Measurements from ENCODE around the gene WDR11.

The WDR11 gene

DNA sequence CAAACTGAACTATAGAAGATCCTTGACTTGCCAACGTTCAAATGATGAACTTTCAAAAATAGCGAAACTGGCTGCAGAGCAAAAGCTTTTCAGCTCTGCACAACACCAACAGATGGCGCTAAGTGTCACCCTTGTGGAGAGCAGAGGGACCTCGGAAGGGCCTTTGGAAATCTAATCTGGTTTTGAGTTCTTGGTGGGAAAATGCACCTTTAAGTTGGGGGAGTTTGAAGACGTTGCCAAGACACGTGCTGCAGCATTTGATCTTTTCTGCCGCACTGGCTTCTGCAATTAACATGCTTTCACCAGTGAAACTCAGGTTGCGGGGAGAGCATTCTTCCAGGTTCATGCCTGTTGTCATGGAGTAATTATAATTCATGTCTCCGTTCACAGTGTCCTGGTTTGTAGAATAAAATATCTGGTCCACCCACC lies 26.3 kb upstream of the WDR11 start:
- no peak overlapping the region for H3K9ac ChIP-seq (ENCODE audit: low read length)
- H3K4me3 ChIP-seq (ENCODE audit: low read length): no peak overlapping the region
- H3K4me1 ChIP-seq (ENCODE audit: control insufficient read depth, insufficient read depth, low read length): no peaks in the 10 kb centered on the region
- H3K9me3 ChIP-seq (ENCODE audit: control insufficient read depth, low read length): no peaks in the 10 kb centered on the region
- no peaks in the 10 kb centered on the region for H3K27me3 ChIP-seq (ENCODE audit: control insufficient read depth, insufficient read depth, low read length)
- no peaks in the 10 kb centered on the region for H3K36me3 ChIP-seq (ENCODE audit: control insufficient read depth, insufficient read depth, low read length)

DNA sequence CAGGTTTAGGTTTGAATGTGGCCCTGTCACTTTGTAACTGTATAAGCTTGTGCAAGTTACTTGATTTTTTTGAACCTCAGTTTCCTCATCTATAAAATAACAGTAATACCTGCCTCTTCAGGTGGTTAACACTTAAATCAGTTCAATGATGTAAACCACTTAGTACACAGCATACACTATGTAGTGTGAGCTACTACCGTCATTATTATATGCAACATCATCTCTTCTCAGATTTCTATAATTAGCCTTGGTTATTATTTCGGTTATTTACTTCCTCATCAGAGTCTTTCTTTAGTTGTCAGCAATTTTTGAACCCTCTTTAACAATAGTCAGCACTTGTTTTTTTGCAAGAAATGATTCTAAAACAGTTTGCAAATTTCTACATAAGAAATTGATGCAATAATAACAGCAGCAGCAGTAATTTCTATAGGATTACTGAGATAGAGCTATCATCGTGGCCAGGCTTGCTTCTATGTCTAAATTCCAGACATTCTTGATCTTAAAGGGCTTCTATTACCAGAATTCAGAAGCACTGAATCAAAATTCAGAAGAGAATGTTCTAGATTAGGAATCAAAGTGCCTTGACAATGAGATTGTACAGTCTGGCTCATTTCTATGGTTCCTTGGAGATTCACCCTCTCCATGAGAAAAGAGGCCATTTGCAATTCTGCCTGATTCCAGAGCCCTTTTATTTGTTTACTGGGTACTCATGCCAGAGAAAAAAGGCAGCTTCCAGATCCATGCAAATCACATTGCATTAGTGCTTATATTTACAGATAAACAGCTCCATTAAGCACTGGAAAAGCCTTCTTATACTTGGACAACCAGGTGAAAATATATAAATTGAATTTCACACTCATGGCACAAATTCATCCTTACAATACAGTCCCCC lies 25.0 kb upstream of the WDR11 start:
- H3K4me1 ChIP-seq (ENCODE audit: control insufficient read depth, insufficient read depth, low read length): no peaks in the 10 kb centered on the region
- no peak overlapping the region for H3K4me3 ChIP-seq (ENCODE audit: low read length)
- H3K9ac ChIP-seq (ENCODE audit: low read length): no peak overlapping the region
- no peaks in the 10 kb centered on the region for H3K9me3 ChIP-seq (ENCODE audit: control insufficient read depth, low read length)
- H3K27me3 ChIP-seq (ENCODE audit: control insufficient read depth, insufficient read depth, low read length): no peaks in the 10 kb centered on the region
- no peaks in the 10 kb centered on the region for H3K36me3 ChIP-seq (ENCODE audit: control insufficient read depth, insufficient read depth, low read length)

DNA sequence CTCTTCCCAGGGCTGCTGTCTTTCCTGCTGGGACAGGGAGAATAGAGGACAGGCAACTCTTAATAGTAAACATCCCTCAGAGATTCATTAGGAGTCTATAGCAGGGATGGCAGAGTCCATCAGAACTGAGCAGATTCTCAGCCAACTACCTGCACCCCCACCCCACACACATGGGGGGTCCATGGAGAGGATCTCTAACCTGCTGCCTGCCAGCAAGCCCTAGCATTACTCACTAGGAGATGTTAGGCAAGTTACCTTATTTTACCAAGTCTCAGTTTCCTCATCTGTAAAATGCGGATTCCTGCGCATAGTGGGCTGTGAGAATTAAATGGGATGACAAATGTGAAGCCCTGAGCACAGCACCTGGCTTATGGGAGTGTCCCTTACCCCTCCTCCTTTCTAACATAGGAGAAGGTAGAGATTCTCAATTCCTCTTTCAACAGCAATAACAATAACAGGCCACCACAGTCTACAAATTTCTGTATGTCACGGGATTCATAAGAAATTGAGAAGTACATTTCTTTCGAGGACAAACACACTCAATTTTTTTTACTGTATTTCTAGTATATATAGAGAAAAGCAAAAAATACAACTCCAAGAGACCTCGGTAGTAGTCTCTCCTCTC lies 23.8 kb upstream of the WDR11 start:
- no peaks in the 10 kb centered on the region for H3K36me3 ChIP-seq (ENCODE audit: control insufficient read depth, insufficient read depth, low read length)
- H3K9me3 ChIP-seq (ENCODE audit: control insufficient read depth, low read length): no peaks in the 10 kb centered on the region
- no peaks in the 10 kb centered on the region for H3K27me3 ChIP-seq (ENCODE audit: control insufficient read depth, insufficient read depth, low read length)
- H3K4me1 ChIP-seq (ENCODE audit: control insufficient read depth, insufficient read depth, low read length): no peaks in the 10 kb centered on the region
- no peak overlapping the region for H3K4me3 ChIP-seq (ENCODE audit: low read length)
- H3K9ac ChIP-seq (ENCODE audit: low read length): no peak overlapping the region

DNA sequence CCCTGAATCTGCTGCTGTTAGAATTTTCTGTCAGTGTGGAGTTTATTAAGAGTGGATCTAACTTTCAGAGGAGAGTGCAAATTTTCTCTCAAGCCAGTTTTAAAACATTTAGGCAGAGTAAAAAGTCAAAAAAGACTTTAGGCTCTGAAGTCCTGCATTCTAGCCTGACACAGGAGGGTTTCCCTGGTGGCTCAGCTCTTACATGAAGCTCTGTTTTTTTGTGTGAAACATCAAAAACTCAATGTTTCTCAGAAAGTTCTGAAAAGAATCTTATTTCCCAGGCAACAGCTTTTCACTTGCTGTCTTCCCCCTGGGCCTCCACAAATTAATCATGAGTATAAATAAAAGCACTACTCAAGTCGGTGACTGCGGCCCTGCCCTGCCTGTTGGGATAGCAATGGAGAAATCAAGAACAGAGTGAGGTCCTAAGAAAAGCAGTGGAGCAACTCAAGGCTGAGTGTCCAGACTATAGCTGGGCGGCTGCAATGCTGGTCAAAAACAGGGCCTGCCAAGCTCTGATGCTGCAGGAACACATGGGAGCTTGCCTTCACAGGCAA lies 22.3 kb upstream of the WDR11 start:
- Histone ChIP-seq H3K4me3 (ENCODE audit: low read length) (no peak overlapping the region), H3K9ac (ENCODE audit: low read length) (no peak overlapping the region), H3K4me1 (ENCODE audit: control insufficient read depth, insufficient read depth, low read length) (no peaks in the 10 kb centered on the region), H3K27me3 (ENCODE audit: control insufficient read depth, insufficient read depth, low read length) (no peaks in the 10 kb centered on the region), H3K9me3 (ENCODE audit: control insufficient read depth, low read length) (no peaks in the 10 kb centered on the region), H3K36me3 (ENCODE audit: control insufficient read depth, insufficient read depth, low read length) (no peaks in the 10 kb centered on the region)

DNA sequence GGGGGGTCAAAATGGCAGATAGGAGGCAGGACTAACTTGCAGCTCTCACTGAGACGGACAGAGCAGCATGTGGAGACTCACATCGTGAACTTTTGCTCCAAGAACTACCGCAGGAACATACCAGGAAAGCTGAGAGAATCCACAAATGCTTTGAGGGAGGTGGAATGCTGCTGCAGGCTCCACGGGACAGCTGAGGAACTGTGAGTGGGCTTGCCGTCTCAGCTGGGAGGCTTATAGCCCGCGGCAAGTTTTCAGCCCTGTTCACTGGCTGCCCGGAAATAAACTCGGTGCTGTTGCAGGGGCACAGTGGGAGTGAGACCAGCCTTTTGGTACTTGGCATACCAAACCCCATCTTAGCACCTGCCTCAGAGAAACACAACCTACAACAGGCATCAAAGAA lies 19.1 kb upstream of the WDR11 start:
- no peaks in the 10 kb centered on the region for H3K9me3 ChIP-seq (ENCODE audit: control insufficient read depth, low read length)
- no peaks in the 10 kb centered on the region for H3K36me3 ChIP-seq (ENCODE audit: control insufficient read depth, insufficient read depth, low read length)
- H3K4me1 ChIP-seq (ENCODE audit: control insufficient read depth, insufficient read depth, low read length): no peaks in the 10 kb centered on the region
- no peaks in the 10 kb centered on the region for H3K27me3 ChIP-seq (ENCODE audit: control insufficient read depth, insufficient read depth, low read length)
- no peak overlapping the region for H3K9ac ChIP-seq (ENCODE audit: low read length)
- H3K4me3 ChIP-seq (ENCODE audit: low read length): no peak overlapping the region

DNA sequence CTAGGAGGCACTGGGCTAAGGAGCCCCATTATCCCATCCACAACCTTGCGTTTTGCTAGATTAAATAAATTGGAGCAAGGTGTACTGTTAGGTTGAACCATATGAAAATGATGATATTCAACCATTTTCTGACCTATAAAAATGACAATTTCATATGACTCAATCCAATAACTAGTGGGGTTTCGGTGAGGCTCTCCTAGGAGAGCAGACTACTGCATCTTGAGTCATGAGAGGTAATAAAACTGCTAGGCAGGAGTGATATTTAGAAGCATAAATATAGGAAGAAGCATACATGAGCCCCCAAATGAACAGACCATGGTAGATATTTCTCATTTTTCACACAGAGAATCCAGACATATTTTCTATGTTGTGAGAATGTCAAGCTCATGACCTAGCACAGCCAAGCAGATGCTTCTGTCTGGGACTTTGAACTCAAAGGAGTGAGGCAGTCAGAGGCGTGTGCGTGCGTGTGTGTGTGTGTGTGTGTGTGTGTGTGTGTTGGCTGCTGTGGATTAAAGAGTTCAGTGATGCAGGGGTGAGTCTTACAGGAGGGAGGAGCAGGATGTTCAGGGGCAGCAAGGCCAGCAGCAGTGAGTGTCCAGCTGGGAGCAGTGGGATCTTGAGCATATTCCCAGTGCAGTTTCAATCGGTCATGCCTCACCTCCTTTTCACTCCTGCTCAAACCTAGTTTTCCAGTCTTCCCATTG lies 17.8 kb upstream of the WDR11 start:
- no peaks in the 10 kb centered on the region for H3K27me3 ChIP-seq (ENCODE audit: control insufficient read depth, insufficient read depth, low read length)
- no peak overlapping the region for H3K9ac ChIP-seq (ENCODE audit: low read length)
- H3K4me3 ChIP-seq (ENCODE audit: low read length): no peak overlapping the region
- H3K36me3 ChIP-seq (ENCODE audit: control insufficient read depth, insufficient read depth, low read length): no peaks in the 10 kb centered on the region
- H3K4me1 ChIP-seq (ENCODE audit: control insufficient read depth, insufficient read depth, low read length): no peaks in the 10 kb centered on the region
- no peaks in the 10 kb centered on the region for H3K9me3 ChIP-seq (ENCODE audit: control insufficient read depth, low read length)

DNA sequence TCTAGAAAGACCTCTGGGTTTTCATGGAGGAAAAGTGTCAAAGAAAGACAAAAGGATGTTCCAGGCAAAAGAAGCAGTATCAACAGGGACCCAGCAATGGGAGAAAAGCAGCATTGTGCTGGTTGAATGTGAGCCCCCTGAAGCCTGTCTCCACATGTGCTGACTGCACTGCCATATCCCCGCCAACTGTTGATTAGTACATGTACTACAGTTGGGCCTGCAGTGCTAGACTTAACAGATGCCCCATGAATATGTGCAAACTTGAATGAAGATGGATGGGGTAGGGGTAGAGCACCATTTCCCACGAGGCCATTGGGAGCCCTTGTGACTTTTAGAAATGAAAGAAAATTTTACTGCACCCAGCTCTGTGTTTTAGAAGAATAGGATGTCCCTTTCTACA lies 15.6 kb upstream of the WDR11 start:
- Histone ChIP-seq H3K36me3 (ENCODE audit: control insufficient read depth, insufficient read depth, low read length) (no peaks in the 10 kb centered on the region), H3K4me3 (ENCODE audit: low read length) (no peak overlapping the region), H3K4me1 (ENCODE audit: control insufficient read depth, insufficient read depth, low read length) (no peaks in the 10 kb centered on the region), H3K9ac (ENCODE audit: low read length) (no peak overlapping the region), H3K9me3 (ENCODE audit: control insufficient read depth, low read length) (no peaks in the 10 kb centered on the region), H3K27me3 (ENCODE audit: control insufficient read depth, insufficient read depth, low read length) (no peaks in the 10 kb centered on the region)

DNA sequence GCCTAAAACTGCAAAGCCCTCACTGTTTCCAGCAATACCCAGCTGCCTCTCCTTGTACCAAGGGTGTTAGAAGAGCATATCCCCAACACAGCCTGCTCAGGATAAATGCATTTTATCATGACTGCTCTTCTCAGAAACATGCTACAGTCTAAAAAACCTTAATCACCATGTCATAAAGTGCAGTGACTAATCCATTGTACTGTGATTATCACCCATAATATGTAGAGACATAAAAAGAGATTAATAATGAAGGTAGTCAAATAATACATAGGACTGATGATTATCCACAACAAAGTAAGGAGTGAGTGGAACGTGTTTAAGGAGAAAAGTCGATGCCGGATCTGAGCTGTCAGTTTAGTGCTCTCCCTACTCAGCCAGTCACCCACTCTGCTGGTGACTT lies 12.2 kb upstream of the WDR11 start:
- Histone ChIP-seq H3K27me3 (ENCODE audit: control insufficient read depth, insufficient read depth, low read length) (no peaks in the 10 kb centered on the region), H3K4me3 (ENCODE audit: low read length) (no peak overlapping the region), H3K4me1 (ENCODE audit: control insufficient read depth, insufficient read depth, low read length) (peaks cover 6% of the 10 kb centered on the region), H3K36me3 (ENCODE audit: control insufficient read depth, insufficient read depth, low read length) (no peaks in the 10 kb centered on the region), H3K9me3 (ENCODE audit: control insufficient read depth, low read length) (no peaks in the 10 kb centered on the region), H3K9ac (ENCODE audit: low read length) (no peak overlapping the region)

DNA sequence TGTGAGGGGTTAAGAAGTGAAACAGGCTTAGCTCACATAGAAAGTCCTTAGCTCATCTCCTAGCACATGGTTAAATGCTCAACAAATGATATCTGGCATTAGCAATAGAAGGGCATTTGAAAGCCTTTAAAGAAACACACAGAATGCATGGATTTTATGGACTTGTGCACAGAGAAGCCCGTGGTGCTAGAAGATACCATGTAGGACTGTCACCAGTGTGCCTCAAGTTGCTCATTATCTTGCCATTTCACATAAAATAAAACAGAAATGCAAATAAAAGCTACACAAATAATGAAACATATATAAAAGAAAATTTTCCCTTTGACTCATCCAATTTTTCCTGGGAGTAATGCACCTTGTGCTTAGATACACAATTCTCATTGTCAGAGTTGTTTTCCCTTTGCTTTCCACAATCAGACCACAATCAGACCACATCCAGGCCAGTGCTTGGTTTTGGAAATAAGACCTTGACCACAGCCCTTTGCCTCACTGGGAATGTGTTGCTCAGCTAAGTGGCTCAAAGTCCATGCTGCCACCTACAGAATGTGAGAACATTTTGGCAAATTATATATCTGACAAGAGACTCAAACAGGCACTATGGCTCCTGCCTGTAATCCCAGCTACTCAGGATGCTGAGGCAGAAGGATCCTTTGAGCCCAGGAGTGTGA lies 9.5 kb upstream of the WDR11 start:
- no peaks in the 10 kb centered on the region for H3K9me3 ChIP-seq (ENCODE audit: control insufficient read depth, low read length)
- no peak overlapping the region for H3K9ac ChIP-seq (ENCODE audit: low read length)
- no peaks in the 10 kb centered on the region for H3K27me3 ChIP-seq (ENCODE audit: control insufficient read depth, insufficient read depth, low read length)
- H3K4me3 ChIP-seq (ENCODE audit: low read length): no peak overlapping the region
- H3K4me1 ChIP-seq (ENCODE audit: control insufficient read depth, insufficient read depth, low read length): peaks cover 6% of the 10 kb centered on the region
- H3K36me3 ChIP-seq (ENCODE audit: control insufficient read depth, insufficient read depth, low read length): no peaks in the 10 kb centered on the region

DNA sequence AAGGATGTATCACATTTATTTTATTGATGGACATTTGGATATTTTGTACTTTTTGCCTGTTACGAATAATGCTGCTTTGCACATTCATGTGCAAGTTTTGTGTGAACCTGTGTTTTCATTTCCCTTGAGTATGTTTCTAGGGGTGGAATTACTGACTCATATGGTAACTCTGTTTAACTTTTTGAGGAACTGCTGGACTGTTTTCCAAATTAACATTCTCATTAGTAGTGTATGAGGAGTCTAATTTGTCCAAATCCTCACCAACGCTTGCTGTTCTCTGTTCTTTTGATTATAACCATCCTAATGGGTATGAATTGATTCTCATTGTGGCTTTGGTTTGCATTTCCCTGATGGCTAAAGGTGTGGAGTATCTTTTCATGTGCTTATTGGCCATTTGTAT lies 3.2 kb downstream of the WDR11 start:
- no peak overlapping the region for H3K9ac ChIP-seq (ENCODE audit: low read length)
- H3K27me3 ChIP-seq (ENCODE audit: control insufficient read depth, insufficient read depth, low read length): no peaks in the 10 kb centered on the region
- H3K4me3 ChIP-seq (ENCODE audit: low read length): no peak overlapping the region
- no peaks in the 10 kb centered on the region for H3K36me3 ChIP-seq (ENCODE audit: control insufficient read depth, insufficient read depth, low read length)
- no peaks in the 10 kb centered on the region for H3K4me1 ChIP-seq (ENCODE audit: control insufficient read depth, insufficient read depth, low read length)
- H3K9me3 ChIP-seq (ENCODE audit: control insufficient read depth, low read length): no peaks in the 10 kb centered on the region

DNA sequence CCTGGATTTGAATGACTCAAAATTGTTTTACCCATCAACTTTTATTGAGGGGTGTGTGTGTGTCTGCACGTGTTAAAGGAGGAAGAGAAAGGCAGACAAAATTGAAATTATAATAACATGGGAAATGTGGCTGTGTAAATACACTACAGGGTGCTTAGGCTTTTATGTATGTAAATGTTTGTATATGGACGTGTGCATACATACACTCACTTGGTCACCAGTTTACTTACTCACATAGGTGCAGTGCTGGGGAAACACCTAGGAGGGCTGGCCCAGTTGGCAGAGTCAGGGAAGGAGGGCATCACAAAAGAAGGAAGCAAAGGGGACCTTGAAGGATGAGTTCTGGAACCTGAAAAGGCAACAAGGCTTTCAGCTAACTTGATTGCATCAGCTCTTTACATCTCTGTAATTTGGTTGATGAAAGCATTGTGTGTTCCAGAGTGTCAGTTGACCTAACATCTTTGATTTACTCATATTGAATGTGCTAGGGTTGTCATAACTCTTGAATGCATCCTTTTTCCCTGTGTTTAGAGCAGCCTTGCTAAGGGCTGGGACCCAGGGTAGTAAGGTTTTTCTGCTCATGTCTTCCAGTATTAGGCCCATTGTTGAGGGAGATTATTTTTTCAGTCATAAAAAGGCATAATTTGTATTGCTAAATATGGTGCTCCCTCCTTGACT lies 10.2 kb downstream of the WDR11 start:
- no peak overlapping the region for H3K9ac ChIP-seq (ENCODE audit: low read length)
- H3K36me3 ChIP-seq (ENCODE audit: control insufficient read depth, insufficient read depth, low read length): no peaks in the 10 kb centered on the region
- no peaks in the 10 kb centered on the region for H3K27me3 ChIP-seq (ENCODE audit: control insufficient read depth, insufficient read depth, low read length)
- H3K4me3 ChIP-seq (ENCODE audit: low read length): no peak overlapping the region
- no peaks in the 10 kb centered on the region for H3K4me1 ChIP-seq (ENCODE audit: control insufficient read depth, insufficient read depth, low read length)
- H3K9me3 ChIP-seq (ENCODE audit: control insufficient read depth, low read length): no peaks in the 10 kb centered on the region
